Lower leg skin (tissue), 4 donors: ENCODE measurements around the gene GPN2. TPM values are rescaled to one million over a fixed set of nuclear protein-coding genes. Genes with fewer than 3 reads are reported as not detected.

ENCODE experiments used
- DNase-seq, 2 donors: peaks; one replicate each; pipeline ENCODE4 v3.0.0-alpha.2; 2019; ENCODE audit warnings: low spot score in 2 of 2
- H3K4me3 ChIP-seq: fragments of 200-600 bp; sonication (generic); 2 replicates; pipeline ENCODE4 v1.5.1; 2017; ENCODE audit warnings: mild to moderate bottlenecking, low read depth; ENCODE audit not compliant: poor library complexity, severe bottlenecking
- POLR2A ChIP-seq, 2 donors: fragments of 450-650 bp; IDR thresholded peaks; one replicate each; pipeline ENCODE4 v1.6.1; 2016 to 2017; ENCODE audit warnings: antibody characterized with exemption in 2 of 2, mild to moderate bottlenecking in 1 of 2, moderate library complexity in 1 of 2
- WGBS, 2 donors: methylation state at CpG; one replicate each; pipeline ENCODE4 v1.1.5; 2018; 5-methylcytosine and 5-hydroxymethylcytosine counted together
- intact Hi-C: fragments of 100-400 bp; cut with DNase I; formaldehyde crosslinking; loops from one replicate; pipeline ENCODE4 v1.15.0; 2023; ENCODE audit warnings: low total_unique reads
- total RNA-seq, 4 donors: library from RNA; depleted of rRNA; stranded (reverse); fragments of >200 nt; gene quantifications; one replicate each; pipeline ENCODE4 v1.1.0, GENCODE V29; 2016
- TF ChIP-seq, protein P1 (sequence below), 3 donors: fragments of 450-650 bp; IDR thresholded peaks; one replicate each; pipeline ENCODE4 v1.5.1; 2016; ENCODE audit warnings: antibody characterized with exemption in 3 of 3, mild to moderate bottlenecking in 3 of 3, moderate library complexity in 2 of 3

Gene GPN2
- total RNA-seq, 4 donors from 2014 or later = 12.3 to 24.5 (median 16.4) TPM

DNA sequence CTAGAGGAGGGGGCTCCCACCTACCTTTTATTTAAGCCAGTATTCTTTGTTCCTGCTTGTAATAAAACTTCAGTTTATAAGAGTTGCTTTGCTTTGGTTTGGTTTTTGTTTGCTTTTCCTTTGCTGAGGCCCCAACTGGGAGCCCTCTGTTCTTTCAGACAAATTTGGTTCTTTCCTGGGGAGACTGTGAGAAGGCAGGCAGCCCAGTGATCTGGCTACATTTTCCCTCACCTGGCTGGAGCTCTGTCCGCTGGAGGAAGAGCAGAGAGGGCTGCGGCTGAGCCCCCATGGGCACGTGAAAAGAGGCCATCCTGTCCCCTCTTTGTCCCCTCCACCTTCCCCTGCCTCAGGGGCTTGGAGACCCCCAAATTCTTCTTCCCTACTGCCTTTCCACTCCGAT is 34.4 kb downstream of the GPN2 start:
- TF ChIP-seq, protein P1, sequence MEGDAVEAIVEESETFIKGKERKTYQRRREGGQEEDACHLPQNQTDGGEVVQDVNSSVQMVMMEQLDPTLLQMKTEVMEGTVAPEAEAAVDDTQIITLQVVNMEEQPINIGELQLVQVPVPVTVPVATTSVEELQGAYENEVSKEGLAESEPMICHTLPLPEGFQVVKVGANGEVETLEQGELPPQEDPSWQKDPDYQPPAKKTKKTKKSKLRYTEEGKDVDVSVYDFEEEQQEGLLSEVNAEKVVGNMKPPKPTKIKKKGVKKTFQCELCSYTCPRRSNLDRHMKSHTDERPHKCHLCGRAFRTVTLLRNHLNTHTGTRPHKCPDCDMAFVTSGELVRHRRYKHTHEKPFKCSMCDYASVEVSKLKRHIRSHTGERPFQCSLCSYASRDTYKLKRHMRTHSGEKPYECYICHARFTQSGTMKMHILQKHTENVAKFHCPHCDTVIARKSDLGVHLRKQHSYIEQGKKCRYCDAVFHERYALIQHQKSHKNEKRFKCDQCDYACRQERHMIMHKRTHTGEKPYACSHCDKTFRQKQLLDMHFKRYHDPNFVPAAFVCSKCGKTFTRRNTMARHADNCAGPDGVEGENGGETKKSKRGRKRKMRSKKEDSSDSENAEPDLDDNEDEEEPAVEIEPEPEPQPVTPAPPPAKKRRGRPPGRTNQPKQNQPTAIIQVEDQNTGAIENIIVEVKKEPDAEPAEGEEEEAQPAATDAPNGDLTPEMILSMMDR (IDR thresholded peaks at IDR 0.05) = no peak
- no peak for TF ChIP-seq POLR2A (IDR thresholded peaks at IDR 0.05)

DNA sequence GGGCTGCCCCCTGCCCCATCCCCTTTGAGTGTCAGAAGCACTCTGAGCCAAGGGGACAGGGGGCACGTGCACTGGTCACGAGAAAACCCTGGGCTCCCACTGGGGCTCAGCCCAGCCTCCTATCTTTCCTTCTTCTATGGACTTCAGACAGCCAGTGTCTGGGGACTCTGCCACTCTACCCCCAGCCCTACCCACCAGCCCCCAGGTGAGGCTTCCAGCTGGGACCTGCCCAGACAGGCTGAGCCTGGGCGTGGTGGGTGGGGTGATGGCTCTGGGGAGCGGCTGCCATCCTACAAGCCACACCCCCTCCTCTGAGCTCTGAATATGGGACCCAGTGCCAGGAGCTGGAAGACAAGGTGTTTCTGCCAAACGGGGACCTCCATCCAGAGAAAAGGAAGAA is 35.2 kb downstream of the GPN2 start:
- DNase-seq = peak; percentile 72 to 90
- intact Hi-C loops = no loop called here
- TF ChIP-seq, protein P1 (IDR thresholded peaks at IDR 0.05) = no peak
- no peak for TF ChIP-seq POLR2A (IDR thresholded peaks at IDR 0.05)
- H3K4me3 ChIP-seq = no peak overlapping the region
- 53 to 62% methylated on average over 5 of the region's 5 CpGs for WGBS, 2 donors

More for the DNA sequence above, 34.4 kb downstream of the GPN2 start:
- 77 to 87% methylated on average over 4 of the region's 4 CpGs for WGBS, 2 donors
- intact Hi-C loops = no loop called here
- no peak for DNase-seq
- H3K4me3 ChIP-seq = no peak overlapping the region

DNA sequence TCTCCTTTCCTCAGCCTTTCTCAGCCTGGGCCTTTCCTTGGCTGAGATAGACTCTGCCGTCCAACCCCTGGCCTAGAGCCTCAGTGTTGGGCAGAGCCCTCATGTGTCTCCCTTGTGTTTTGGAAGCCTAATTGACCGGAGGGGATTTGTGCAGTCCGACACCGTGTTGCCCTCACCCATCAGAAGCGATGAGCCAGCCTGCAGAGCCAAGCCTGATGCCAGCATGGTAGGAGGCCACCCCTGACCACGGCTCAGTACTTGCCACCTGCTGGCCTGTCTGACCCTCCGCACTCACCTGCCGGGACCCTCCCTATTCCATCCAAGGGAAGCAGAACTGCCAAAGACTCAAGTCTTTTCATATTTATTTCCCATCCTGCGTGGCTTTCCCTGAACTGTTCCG is 36.5 kb downstream of the GPN2 start:
- intact Hi-C loops = no loop called here
- no peak for TF ChIP-seq POLR2A (IDR thresholded peaks at IDR 0.05)
- TF ChIP-seq, protein P1 (IDR thresholded peaks at IDR 0.05) = no peak
- 81 to 87% methylated on average over 10 of the region's 10 CpGs for WGBS, 2 donors
- H3K4me3 ChIP-seq = no peak overlapping the region
- DNase-seq = no peak

DNA sequence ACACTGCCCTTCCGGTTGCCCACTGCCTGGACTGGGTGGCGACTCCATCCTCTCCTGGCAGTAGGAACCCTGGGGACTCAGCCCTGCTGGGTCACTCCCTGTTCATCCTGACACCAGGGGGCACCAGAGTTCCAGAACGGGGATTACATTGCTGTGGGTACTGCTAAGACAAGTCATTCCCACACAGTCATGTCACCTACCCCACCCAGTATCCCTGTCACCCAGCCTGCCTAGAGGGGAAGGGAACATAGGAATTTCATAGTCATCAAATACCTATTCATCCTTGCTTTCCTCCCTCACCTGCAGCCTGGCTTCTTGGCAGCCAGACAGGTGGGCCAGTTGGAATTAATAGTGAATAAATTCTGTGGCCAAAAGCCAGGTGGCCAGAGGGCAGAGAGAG is 36.9 kb downstream of the GPN2 start:
- no peak for TF ChIP-seq POLR2A (IDR thresholded peaks at IDR 0.05)
- TF ChIP-seq, protein P1 (IDR thresholded peaks at IDR 0.05) = peak in 1 of 3 donors; percentile 40
- DNase-seq = peak; percentile 90 to 96
- WGBS, 2 donors = 13 to 16% methylated on average over 3 of the region's 3 CpGs
- H3K4me3 ChIP-seq = no peak overlapping the region
- intact Hi-C loops = no loop called here

DNA sequence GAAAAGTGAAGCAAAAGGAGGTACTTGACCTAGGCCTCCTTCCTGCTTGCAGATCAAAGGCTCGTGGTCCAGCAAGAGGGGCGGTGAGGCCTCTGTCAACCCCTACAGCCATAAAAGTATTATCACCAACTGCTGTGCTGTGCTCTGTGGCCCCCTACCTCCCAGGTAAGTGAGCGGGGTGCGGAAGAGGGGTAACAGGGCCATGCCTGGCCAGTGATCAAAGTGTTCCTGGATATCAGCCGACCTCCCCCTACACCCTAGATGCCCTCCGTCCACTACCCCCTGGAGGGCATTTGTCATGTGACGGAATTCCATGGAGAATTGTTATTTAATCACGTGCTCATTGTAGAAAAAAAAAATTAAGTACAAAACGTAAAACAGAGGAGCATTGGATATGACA is 37.4 kb downstream of the GPN2 start:
- intact Hi-C loops = no loop called here

More for the DNA sequence above, 37.4 kb downstream of the GPN2 start:
- H3K4me3 ChIP-seq = no peak overlapping the region
- DNase-seq = no peak
- WGBS, 2 donors = 65 to 72% methylated on average over 9 of the region's 9 CpGs
- TF ChIP-seq POLR2A (IDR thresholded peaks at IDR 0.05) = no peak
- TF ChIP-seq, protein P1 (IDR thresholded peaks at IDR 0.05) = no peak
